Body of pancreas (tissue), 4 donors: ENCODE measurements around the gene ITPR2.
"Not testable (repeated sequence)": the region's sequence is repeated elsewhere in the genome, so short reads cannot be mapped to it uniquely, and the experiment has no call there.

Source experiments
- CTCF ChIP-seq, 7 experiments: fragments of 450-650 bp in 4 of 7; fragments of 200-600 bp in 3 of 7; sonication (generic) in 3 of 7; IDR thresholded peaks; one replicate each; pipeline ENCODE4 v1.5.1; 2016 to 2019; ENCODE audit warnings: antibody characterized with exemption in 7 of 7
- POLR2A ChIP-seq, 3 donors: fragments of 450-650 bp; IDR thresholded peaks; one replicate each; pipeline ENCODE4 v1.6.1; 2016; ENCODE audit warnings: antibody characterized with exemption in 3 of 3, mild to moderate bottlenecking in 2 of 3

- not testable (repeated sequence) for TF ChIP-seq POLR2A, CTCF (IDR thresholded peaks at IDR 0.05)
Measured at GRCh38 chr12:26775991-26776390, 57.0 kb downstream of the ITPR2 start.
